Measurements from ENCODE around the gene VWA2. TPM values are rescaled to one million over a fixed set of nuclear protein-coding genes. Genes with fewer than 3 reads are reported as not detected.
A peak's percentile ranks its signal among the peaks of the same experiment; 100 is the strongest.

Gene VWA2
- total and polyA plus RNA-seq, 2 donors from 2014 or later: 0.17 to 6.5 TPM

GRCh38 chr10:114297136-114297705, 58.2 kb downstream of the VWA2 start:
- no peak overlapping the region for H3K27ac ChIP-seq (ENCODE audit: low read depth in 2 of 2, low read length in 2 of 2)
- no peak for FAIRE-seq
- peak in 1 of 5 donors; percentile 57 for DNase-seq
- no peaks in the 10 kb centered on the region for H3K4me1 ChIP-seq (ENCODE audit: control insufficient read depth in 2 of 3, insufficient read depth in 2 of 3, low read depth in 1 of 3, low read length in 3 of 3)
- no peak for TF ChIP-seq CTCF (IDR thresholded peaks at IDR 0.05; ENCODE audit: borderline replicate concordance, extremely low read depth, insufficient read depth)
- no peak overlapping the region for H3K4me3 ChIP-seq (ENCODE audit: low read length in 3 of 3)
- no peak overlapping the region for H3K9ac ChIP-seq (ENCODE audit: low read length in 3 of 3)
- H3K9me3 ChIP-seq (ENCODE audit: control insufficient read depth in 2 of 3, insufficient read depth in 1 of 3, low read length in 3 of 3): peaks cover 1 to 14% (median 11%) of the 10 kb centered on the region in 3 donors
- H3K27me3 ChIP-seq (ENCODE audit: control insufficient read depth, insufficient read depth, low read length): no peaks in the 10 kb centered on the region
- H3K36me3 ChIP-seq (ENCODE audit: control insufficient read depth in 2 of 3, insufficient read depth in 3 of 3, low read length in 3 of 3): peaks cover 5 to 25% (median 17%) of the 10 kb centered on the region in 3 donors
- intact Hi-C loops (cut with DNase I): no loop called here

DNA sequence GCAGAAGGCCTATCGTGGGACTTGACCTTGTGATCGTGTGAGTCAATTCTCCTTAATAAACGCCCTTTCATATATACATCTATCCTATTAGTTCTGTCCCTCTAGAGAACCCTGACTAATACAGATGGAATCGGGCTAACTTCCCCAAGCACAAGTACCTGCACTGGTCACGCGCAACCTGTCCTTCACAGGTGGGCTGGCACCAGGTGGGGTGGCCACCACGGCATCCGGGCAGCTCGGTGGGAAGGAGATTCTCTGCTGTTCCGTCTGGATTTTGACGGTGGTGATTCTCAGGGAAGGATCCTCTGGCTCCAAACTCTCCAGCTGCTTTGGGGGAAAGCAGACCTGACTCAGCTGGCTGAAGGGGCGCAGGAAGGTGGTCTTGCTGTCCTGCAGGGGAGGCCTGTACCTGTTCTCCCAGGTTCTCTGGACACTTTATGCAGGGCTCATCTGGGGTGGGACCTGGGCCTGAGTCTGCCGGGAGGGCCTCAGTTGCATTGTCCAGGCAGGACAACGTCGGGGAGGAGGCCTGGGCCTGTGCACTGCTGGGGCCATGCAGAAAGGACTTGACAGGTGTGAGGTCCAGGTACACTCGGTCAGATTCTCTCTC, 61.1 kb downstream of the VWA2 start:
- TF ChIP-seq CTCF (IDR thresholded peaks at IDR 0.05; ENCODE audit: borderline replicate concordance, extremely low read depth, insufficient read depth): no peak
- H3K36me3 ChIP-seq (ENCODE audit: control insufficient read depth in 2 of 3, insufficient read depth in 3 of 3, low read length in 3 of 3): peaks cover 5 to 25% (median 17%) of the 10 kb centered on the region in 3 donors
- peaks cover 1 to 14% (median 11%) of the 10 kb centered on the region in 3 donors for H3K9me3 ChIP-seq (ENCODE audit: control insufficient read depth in 2 of 3, insufficient read depth in 1 of 3, low read length in 3 of 3)
- peak in 1 of 5 donors; percentile 43 for DNase-seq
- no peak for FAIRE-seq
- H3K4me3 ChIP-seq (ENCODE audit: low read length in 3 of 3): no peak overlapping the region
- no peak overlapping the region for H3K9ac ChIP-seq (ENCODE audit: low read length in 3 of 3)
- no peaks in the 10 kb centered on the region for H3K27me3 ChIP-seq (ENCODE audit: control insufficient read depth, insufficient read depth, low read length)
- intact Hi-C loops (cut with DNase I): loop anchor here (10.0 kb wide), 1 partner anchor 135 kb away; no protein-coding TSS in a partner anchor
- H3K4me1 ChIP-seq (ENCODE audit: control insufficient read depth in 2 of 3, insufficient read depth in 2 of 3, low read depth in 1 of 3, low read length in 3 of 3): peaks cover 0 to 7% (median 7%) of the 10 kb centered on the region in 3 donors
- no peak overlapping the region for H3K27ac ChIP-seq (ENCODE audit: low read depth in 2 of 2, low read length in 2 of 2)

DNA sequence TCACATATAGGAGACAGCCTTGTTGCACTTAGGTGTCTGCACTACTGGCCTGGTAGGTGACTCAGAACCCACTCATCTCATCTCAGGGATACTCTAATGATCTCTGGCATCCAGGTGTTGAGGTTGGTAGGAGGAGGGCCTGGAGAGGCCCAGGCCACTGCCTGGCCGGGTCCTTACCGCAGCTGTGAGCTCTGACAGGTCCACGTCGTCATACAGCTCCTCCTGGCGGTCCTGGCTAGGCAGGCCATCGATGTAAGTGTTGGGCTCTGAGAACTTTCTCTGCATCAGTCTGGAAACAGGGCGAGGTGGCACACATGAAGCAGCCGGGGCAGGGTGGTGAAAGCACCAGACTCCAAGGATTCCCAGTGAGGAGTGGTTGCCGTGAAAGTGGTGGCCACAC, 62.1 kb downstream of the VWA2 start:
- H3K4me3 ChIP-seq (ENCODE audit: low read length in 3 of 3): no peak overlapping the region
- no peak for TF ChIP-seq CTCF (IDR thresholded peaks at IDR 0.05; ENCODE audit: borderline replicate concordance, extremely low read depth, insufficient read depth)
- DNase-seq: peak in 1 of 5 donors; percentile 46

More for the DNA sequence above, 62.1 kb downstream of the VWA2 start:
- intact Hi-C loops (cut with DNase I): loop anchor here (10.0 kb wide), 1 partner anchor 134 kb away; no protein-coding TSS in a partner anchor
- Histone ChIP-seq H3K9me3 (ENCODE audit: control insufficient read depth in 2 of 3, insufficient read depth in 1 of 3, low read length in 3 of 3) (peaks cover 0 to 4% (median 2%) of the 10 kb centered on the region in 3 donors), H3K9ac (ENCODE audit: low read length in 3 of 3) (no peak overlapping the region), H3K27me3 (ENCODE audit: control insufficient read depth, insufficient read depth, low read length) (no peaks in the 10 kb centered on the region), H3K27ac (ENCODE audit: low read depth in 2 of 2, low read length in 2 of 2) (no peak overlapping the region), H3K36me3 (ENCODE audit: control insufficient read depth in 2 of 3, insufficient read depth in 3 of 3, low read length in 3 of 3) (peaks cover 1 to 17% (median 15%) of the 10 kb centered on the region in 3 donors), H3K4me1 (ENCODE audit: control insufficient read depth in 2 of 3, insufficient read depth in 2 of 3, low read depth in 1 of 3, low read length in 3 of 3) (peaks cover 0 to 7% (median 7%) of the 10 kb centered on the region in 3 donors)
- FAIRE-seq: no peak
